BJ (cell line): ENCODE results near the gene TLCD3B. TPM values are rescaled to one million over a fixed set of nuclear protein-coding genes. Genes with fewer than 3 reads are reported as not detected.

Experiments
- CTCF ChIA-PET: fragments of 350-600 bp; formaldehyde crosslinking; extraction: SDS; loops from one replicate; lab custom pipeline; 2021; ENCODE audit warnings: antibody characterized with exemption, inconsistent platforms; lab: Yijun Ruan, JAX
- POLR2A ChIA-PET: fragments of 300-600 bp; sonication (Branson Sonifier 250); formaldehyde crosslinking; extraction: SDS; loops from one replicate; lab custom pipeline; 2021; ENCODE audit warnings: antibody characterized with exemption; lab: Charles Lee
- DNase-seq: peaks from one replicate; pipeline ENCODE4 v3.0.0-alpha.2; 2011; ENCODE audit warnings: low read depth
- H3K27me3 ChIP-seq: 2 replicates; pipeline ENCODE4 v1.6.0; 2011; ENCODE audit warnings: low read length; ENCODE audit not compliant: control insufficient read depth, insufficient read depth
- H3K36me3 ChIP-seq: 2 replicates; pipeline ENCODE4 v1.5.1; 2011; ENCODE audit warnings: low read length; ENCODE audit not compliant: control insufficient read depth, insufficient read depth
- H3K4me3 ChIP-seq: 2 replicates; pipeline ENCODE4 v1.5.1; 2011; ENCODE audit warnings: low read depth, mild to moderate bottlenecking, control low read depth, low read length
- polyA plus RNA-seq: library from polyadenylated mRNA; depleted of rRNA; stranded (reverse); fragments of >200 nt; gene quantifications from 2 replicates; pipeline ENCODE4 v1.2.3, GENCODE V29; 2011
- TF ChIP-seq, protein P1 (sequence below): IDR thresholded peaks from 2 replicates; pipeline ENCODE4 v1.5.1; 2011; ENCODE audit warnings: low read depth, mild to moderate bottlenecking, control low read depth, inconsistent platforms, low read length, moderate library complexity; ENCODE audit not compliant: insufficient read depth

TLCD3B gene
- polyA plus RNA-seq, 1 experiment: 0.13 TPM

DNA sequence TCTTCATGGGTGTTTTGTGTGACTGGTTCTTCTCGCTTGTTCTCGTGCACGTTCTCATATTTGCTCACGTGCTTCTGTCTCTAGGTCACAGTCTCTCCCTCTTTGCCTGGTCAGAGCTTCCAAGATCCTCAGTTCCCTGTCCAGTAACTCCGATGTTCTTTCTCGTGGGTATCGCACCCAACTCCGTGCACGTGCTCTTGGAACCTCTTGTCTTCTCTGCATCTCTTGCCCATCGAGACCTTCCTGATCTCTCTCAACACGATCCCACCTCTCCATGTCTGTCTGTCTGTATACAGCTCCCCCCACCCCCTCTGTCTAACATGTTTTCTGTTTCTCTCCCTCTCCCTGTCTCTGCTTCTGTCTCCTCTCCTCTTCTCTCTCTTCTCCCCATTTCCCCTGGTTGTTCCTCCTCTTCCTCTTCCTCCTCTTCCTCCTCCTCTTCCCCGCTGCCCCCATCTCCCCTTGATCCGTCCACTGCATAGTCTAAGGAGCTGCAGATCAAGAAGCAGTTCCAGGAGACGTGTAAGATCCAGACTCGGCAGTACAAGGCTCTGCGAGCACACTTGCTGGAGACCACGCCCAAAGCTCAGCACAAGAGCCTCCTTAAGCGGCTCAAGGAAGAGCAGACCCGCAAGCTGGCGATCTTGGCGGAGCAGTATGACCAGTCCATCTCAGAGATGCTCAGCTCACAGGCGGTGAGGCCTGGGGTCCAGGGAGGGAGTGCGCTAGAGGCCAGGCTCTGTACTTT is 41.8 kb downstream of the TLCD3B start:
- H3K27me3 ChIP-seq: no peaks in the 10 kb centered on the region
- no peak for DNase-seq
- H3K36me3 ChIP-seq: peaks cover 63% of the 10 kb centered on the region
- TF ChIP-seq, protein P1, sequence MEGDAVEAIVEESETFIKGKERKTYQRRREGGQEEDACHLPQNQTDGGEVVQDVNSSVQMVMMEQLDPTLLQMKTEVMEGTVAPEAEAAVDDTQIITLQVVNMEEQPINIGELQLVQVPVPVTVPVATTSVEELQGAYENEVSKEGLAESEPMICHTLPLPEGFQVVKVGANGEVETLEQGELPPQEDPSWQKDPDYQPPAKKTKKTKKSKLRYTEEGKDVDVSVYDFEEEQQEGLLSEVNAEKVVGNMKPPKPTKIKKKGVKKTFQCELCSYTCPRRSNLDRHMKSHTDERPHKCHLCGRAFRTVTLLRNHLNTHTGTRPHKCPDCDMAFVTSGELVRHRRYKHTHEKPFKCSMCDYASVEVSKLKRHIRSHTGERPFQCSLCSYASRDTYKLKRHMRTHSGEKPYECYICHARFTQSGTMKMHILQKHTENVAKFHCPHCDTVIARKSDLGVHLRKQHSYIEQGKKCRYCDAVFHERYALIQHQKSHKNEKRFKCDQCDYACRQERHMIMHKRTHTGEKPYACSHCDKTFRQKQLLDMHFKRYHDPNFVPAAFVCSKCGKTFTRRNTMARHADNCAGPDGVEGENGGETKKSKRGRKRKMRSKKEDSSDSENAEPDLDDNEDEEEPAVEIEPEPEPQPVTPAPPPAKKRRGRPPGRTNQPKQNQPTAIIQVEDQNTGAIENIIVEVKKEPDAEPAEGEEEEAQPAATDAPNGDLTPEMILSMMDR: no peak
- POLR2A ChIA-PET: no interaction called here
- CTCF ChIA-PET: interaction anchor here (0.6 to 1.7 kb wide), 4 partner anchors 12 to 52 kb away, joined by 3 to 4 read pairs (median 3); no protein-coding TSS in a partner anchor
- H3K4me3 ChIP-seq: no peak overlapping the region

DNA sequence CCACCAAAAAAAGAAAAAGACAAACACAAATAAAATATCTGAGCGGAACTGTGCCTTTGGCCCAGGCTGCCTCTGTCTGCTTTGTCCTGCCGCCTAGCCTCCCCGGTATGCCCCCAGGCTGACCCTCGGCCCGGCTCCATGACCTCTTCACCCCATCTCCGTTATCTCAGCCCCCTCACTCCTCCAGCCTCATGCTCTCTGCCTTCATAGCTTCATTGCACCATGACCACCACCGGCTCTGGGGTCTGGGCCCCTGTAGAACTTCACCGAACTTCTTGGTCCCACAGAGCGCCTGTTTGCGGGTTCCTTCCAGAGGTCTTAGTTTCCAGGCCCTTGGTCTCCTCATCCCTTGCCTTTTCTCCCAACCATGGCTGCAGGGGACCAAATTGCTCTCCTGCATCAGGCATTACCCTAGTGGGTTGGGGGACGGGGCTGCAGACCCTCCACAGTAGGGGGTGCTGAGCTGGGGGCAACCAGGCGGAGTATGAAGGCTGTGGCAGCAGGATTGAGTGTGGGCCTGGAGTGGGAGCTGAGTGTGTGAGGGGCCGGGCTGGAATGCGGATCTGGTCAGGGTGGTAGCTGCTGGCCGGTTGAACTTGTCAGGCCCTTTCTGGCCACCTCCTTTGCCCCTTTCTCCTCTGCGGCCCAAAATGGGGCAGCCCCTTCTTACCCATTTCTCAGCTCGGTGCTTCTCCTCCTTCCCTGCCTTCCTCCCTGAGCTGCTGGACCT is 42.6 kb downstream of the TLCD3B start:
- TF ChIP-seq, protein P1: no peak
- Histone ChIP-seq H3K27me3 (no peaks in the 10 kb centered on the region), H3K4me3 (no peak overlapping the region), H3K36me3 (peaks cover 65% of the 10 kb centered on the region)
- no peak for DNase-seq
- ChIA-PET POLR2A (no interaction called here), CTCF (interaction anchor here (1.7 kb wide), 1 partner anchor 17 kb away, joined by 3 read pairs; no protein-coding TSS in a partner anchor)

DNA sequence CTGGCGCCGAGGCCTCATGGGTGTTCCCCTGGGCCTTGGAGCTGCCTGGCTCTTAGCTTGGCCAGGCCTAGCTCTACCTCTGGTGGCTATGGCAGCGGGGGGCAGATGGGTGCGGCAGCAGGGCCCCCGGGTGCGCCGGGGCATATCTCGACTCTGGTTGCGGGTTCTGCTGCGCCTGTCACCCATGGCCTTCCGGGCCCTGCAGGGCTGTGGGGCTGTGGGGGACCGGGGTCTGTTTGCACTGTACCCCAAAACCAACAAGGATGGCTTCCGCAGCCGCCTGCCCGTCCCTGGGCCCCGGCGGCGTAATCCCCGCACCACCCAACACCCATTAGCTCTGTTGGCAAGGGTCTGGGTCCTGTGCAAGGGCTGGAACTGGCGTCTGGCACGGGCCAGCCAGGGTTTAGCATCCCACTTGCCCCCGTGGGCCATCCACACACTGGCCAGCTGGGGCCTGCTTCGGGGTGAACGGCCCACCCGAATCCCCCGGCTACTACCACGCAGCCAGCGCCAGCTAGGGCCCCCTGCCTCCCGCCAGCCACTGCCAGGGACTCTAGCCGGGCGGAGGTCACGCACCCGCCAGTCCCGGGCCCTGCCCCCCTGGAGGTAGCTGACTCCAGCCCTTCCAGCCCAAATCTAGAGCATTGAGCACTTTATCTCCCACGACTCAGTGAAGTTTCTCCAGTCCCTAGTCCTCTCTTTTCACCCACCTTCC is 43.5 kb downstream of the TLCD3B start:
- POLR2A ChIA-PET: no interaction called here
- CTCF ChIA-PET: interaction anchor here (1.1 to 1.4 kb wide), 2 partner anchors 12 to 139 kb away, joined by 3 to 4 read pairs; no protein-coding TSS in a partner anchor
- peaks cover 70% of the 10 kb centered on the region for H3K36me3 ChIP-seq

DNA sequence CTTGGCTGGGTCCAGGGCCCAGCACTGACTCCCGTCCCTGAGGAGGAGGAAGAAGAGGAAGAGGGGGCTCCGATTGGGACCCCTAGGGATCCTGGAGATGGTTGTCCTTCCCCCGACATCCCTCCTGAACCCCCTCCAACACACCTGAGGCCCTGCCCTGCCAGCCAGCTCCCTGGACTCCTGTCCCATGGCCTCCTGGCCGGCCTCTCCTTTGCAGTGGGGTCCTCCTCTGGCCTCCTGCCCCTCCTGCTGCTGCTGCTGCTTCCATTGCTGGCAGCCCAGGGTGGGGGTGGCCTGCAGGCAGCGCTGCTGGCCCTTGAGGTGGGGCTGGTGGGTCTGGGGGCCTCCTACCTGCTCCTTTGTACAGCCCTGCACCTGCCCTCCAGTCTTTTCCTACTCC is 44.1 kb downstream of the TLCD3B start:
- H3K4me3 ChIP-seq: no peak overlapping the region
- H3K27me3 ChIP-seq: no peaks in the 10 kb centered on the region
- TF ChIP-seq, protein P1: no peak
- POLR2A ChIA-PET: no interaction called here
- CTCF ChIA-PET: interaction anchor here (1.1 to 1.4 kb wide), 2 partner anchors 11 to 139 kb away, joined by 3 to 4 read pairs; no protein-coding TSS in a partner anchor
- DNase-seq: no peak
- peaks cover 69% of the 10 kb centered on the region for H3K36me3 ChIP-seq

More for the DNA sequence above, 43.5 kb downstream of the TLCD3B start:
- TF ChIP-seq, protein P1: no peak
- no peaks in the 10 kb centered on the region for H3K27me3 ChIP-seq
- H3K4me3 ChIP-seq: no peak overlapping the region
- DNase-seq: no peak
